Fibroblast of the conjunctiva (primary cell): ENCODE data around the gene ARID1A.

Source experiments
- DNase-seq: peaks from one replicate; pipeline ENCODE4 v3.0.0-alpha.2; 2010; ENCODE audit warnings: low read depth

ARID1A gene

DNA sequence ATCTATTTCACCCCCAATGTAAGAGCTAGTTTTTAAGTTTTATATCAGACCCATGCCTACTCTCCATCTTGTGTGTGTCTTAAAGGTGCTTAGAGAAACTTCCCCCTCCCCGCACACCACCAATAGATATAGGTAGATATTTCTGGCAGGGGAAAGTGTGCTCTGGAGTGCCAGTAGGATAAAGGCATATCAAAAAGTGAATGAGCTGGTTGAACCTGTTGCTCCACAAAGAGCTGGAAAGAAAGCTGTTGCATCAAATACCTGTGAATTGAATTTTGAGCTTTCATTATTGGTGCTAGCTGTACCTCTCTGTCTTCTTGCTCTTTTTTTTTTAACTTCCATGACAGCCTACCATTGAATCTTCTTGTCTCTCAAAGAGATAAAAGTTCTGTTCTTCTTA, 32.8 kb downstream of the ARID1A start:
- no peak for DNase-seq

DNA sequence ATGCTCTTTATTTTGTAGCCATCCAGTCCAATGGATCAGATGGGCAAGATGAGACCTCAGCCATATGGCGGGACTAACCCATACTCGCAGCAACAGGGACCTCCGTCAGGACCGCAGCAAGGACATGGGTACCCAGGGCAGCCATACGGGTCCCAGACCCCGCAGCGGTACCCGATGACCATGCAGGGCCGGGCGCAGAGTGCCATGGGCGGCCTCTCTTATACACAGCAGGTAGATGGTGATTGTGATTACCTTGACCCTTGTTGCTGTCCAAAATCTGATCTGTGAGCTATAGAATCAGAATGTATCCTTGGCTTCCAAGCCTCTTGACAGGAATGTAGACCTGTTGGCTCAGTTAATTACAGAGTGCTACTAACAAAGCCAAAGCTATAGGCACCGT, 33.8 kb downstream of the ARID1A start:
- DNase-seq, result no peak

DNA sequence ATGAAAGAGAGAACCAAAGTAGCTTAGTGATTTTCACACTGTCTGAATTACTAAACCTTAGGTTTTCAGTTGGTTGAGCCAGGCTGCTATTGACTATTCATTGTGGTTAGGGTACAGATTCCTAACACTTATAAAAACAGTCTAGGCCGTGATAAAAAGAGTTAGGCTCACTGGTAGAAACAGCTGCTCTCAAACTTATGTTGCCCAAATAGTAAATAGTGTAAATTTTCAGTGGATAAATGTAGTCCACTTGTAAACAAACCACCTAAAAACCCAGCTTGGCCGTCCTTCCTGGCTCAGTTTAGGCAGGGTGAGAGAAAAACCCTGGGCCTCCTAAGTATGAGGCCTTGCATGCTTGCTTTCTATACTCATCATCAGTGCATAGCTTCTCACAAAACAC, 34.9 kb downstream of the ARID1A start:
- no peak for DNase-seq

DNA sequence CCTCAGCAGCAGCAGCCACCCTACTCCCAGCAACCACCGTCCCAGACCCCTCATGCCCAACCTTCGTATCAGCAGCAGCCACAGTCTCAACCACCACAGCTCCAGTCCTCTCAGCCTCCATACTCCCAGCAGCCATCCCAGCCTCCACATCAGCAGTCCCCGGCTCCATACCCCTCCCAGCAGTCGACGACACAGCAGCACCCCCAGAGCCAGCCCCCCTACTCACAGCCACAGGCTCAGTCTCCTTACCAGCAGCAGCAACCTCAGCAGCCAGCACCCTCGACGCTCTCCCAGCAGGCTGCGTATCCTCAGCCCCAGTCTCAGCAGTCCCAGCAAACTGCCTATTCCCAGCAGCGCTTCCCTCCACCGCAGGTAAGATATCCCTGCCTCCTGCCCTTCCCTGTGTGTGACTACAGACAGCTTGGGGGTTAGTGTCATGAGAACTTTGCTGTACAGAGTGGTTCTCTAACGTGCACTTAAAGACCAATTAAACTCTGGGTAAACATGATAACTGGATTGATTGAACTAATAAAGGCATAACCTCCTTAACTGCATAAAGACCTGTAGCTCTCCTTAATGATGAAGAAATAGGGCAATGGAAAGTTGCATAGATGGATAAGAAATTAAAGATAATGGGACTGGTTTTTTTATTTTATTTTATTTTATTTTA, 35.6 kb downstream of the ARID1A start:
- no peak for DNase-seq

DNA sequence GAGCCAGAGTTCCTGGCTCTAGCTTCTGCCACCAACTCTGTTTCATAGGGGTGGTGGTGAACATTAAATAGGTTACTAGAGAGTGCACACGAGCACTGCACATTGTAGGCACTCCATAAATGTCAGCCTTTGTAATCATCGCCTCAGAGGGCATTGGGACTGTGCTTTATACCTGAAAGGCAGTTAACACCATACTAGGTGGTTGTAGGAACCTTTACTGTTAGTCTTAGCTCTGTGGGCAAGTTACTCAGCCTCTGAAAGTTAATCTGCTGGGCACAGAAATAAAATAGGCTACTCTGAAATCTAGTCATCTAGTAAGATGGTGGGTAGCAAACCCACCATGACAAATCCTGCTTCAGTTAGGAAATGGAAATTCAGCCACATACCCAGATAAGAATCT, 37.6 kb downstream of the ARID1A start:
- DNase-seq, result no peak

DNA sequence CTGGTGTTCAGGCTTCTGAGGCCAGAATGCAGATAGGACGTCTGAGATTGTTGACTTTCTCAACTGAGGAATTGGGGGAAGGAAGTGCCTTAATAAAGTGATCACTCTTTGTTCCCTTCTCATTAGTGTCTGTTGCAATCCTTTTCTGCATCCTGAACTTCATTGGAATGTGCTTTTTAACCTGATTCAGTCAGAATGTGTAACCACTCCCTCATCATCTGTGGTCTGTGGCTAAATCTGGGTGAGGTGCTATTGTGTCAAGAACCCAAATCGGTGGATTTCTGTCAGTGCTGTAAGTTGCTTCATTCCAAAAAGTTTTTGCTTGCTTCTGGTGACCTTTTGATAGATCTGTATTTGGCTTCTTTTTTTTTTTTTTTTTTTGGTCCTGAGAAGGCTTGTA, 38.2 kb downstream of the ARID1A start:
- DNase-seq, result no peak

DNA sequence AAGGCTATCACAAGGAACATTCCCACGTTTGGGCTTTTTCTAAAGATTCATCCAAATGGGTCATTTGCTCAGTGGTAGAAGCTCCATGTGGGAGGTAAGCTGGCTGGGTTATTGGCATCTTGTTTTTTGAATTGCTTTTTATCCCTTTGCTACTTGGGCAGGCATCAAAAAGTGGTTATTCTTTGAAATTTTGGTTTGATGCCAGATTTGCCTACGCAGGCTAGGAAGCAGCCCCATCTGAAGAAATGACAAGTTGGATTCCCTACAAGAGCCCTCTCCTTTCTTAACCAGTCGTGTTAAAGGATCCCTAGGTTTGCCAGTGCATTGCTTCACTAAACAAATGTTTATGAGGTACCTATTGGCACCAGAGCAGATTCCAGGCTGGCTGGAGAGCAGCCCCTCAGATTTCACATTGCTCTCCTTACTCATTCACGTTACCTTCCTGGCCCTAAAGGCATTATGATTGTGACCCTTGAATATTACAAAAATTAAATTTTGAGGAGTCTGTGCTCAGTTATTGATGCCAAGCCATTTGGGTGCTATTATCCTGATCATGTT, 38.8 kb downstream of the ARID1A start:
- no peak for DNase-seq

DNA sequence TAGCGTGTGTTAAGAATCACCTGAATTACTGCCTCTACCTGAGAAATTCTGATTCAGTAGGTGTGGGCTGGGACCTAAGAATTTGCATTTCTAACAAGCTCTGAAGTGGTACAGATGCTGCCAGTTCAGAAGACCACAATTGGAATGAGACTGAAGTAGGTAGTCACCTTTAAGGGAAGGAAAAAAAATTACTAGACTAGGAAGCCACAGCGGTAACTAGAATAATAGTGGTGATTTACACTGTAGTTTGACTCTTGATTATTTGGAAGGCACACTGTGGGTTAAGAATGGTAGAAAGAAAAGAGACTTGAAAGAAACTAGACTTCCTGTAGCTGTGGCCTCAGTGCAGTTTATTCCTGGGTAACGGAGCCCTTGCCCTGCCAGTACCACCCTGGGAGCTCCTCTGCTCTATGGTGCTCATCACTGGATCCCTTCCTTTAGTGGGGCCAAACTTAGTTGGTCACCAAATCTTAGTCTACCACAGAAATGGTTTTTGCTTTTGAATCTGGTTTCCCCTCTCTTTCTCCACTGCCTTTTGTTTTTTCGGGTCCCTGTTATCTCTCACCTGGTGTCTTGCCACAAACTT, 43.6 kb downstream of the ARID1A start:
- no peak for DNase-seq

DNA sequence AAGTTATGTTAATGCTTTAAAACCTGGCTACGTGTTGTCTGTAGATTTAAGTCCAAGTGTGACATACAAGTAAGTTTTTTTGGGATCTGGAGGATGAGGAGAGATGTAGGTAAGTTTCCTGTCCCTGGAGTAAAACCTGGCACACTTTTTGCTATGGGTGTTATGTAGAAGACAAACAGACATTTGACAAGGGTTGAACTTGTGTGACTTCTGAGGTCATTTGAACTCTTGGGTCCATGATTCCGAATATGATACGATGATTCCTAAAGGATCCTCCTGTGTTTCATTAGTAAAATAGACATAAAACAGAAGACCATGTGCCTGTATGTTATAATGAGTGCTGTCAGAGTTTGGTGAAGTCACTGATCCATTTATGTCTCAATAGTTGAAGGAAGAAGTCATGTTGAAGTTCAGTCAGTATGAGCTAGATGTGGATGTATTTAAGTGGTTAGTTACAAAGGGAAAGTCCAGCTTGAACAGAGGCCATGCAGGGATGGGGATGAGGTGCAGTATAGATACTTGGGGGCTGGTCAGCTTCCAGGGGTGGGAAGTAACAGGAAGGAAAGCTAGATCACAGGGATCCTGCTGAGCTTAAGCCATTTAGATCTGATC, 44.3 kb downstream of the ARID1A start:
- DNase-seq, result no peak

DNA sequence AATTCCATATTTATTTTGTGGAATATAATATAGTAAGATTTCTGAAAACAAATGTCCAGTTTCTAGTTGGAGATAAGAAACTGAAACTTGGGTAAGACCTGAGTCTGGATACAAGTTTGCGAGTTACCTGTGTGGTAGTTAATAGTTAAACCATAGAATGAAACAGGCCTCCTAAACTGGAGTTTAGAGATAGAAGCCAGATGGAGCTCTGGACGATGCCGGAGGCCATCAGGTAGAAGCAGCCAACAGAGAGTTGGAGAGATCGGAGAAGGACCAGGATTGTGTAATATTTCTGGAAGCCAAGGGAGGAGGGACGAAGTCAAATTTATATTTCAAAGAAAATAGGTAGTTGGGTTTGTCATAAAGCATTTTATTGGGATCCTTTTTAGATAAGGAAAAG, 45.1 kb downstream of the ARID1A start:
- no peak for DNase-seq

DNA sequence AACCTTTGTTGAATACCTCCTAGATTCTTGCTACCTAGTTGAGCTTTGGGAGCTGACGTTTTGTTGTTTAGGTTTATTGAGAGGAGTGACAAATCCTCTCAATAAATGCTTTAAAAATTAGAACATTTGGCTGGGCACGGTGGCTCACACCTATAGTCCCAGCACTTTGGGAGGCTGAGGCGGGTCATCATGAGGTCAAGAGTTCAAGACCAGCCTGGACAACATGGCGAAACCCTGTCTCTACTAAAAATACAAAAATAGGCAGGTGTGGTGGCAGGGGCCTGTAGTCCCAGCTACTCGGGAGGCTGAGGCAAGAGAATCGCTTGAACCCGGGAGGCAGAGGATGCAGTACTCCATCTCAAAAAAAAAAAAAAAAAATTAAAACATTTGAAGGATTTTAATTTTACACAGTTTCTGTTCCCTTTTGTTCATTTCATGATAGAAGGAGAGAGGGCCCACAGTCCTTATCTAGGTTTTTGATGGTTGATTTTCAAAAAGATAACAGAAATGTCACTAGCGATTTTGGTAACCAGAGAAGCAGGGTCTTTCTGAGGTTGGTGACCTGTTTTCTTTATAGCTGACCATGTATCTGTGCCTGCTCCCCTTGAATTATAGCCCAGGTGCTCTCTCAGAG, 47.7 kb downstream of the ARID1A start:
- no peak for DNase-seq

DNA sequence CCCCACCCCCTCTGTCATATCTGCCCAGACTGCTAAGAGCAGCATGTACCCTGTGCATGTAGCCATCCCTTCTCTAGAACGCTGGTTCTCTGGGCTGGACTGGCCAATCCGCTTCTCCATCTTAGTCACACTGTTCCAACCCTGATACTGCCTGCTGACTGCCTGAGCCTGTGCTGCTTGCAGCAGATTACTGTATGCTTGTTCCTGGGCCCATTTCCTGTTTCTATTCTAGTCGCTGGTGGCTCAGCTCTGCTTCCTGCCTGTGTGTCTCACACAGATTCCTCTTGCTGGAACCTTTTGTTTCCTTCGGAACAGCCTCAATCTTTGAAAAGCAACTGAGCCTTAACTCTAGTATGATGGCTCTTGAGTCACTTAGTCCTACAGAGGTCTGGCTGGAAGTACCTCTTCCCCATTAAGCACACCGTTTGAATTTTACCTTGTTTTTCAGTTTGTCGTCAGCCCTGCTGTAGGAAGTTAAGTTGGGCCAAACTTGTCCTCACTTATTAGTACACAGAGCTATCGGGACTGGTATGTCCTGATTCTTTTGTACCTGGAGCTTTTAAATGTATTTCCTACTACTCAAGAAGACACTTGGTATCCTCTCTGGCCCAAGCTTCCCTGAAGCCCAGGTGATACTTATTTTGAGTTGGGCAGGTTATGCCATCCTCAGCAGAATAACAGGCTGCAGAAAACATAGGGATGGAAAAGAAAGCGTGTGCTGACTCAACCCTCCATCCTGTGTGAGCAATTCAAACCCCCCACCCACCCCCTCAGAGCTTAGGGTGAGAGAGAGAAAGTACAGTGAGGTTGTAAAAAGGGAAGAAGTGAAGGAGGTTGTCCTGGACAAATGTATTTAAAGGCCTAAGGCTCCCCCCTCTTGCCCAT, 48.5 kb downstream of the ARID1A start:
- peak; percentile 57 for DNase-seq

DNA sequence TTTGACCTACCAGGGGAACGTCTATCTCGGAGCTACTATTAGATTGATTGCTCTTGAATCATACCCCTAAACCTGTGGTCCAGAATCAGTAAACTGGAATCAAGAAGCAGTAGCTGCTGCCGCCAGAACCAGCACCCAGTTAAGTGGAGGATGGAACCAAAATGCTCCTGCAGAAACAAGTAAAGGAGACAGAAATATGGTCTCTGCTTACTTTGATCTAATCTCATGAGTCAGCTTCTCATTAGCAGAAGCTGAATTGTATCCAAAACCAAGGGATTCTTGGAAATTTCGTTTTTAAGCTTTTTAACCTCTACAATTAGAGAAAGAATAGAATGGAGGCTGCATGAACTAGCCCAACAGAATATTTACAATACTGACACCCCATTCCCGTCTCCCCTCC, 49.4 kb downstream of the ARID1A start:
- no peak for DNase-seq

DNA sequence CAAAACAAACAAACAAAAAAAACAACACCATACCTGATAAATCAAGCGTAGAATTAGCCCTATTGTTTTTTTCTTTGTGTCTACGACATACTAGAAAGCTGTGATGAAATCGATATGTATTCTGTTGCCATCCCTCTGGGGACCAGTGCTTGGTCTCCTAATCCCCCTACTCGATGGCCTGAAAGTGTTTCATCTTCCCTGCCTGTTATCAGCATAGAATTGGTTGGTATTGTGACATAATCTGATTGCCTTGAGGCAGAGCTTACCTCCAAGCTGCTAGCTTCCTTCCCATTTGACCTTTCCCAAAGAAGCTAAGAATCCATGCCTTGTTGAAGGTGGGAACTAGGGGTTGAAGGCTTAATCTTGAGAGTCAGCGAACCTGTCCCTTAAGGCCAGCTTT, 51.2 kb downstream of the ARID1A start:
- no peak for DNase-seq

DNA sequence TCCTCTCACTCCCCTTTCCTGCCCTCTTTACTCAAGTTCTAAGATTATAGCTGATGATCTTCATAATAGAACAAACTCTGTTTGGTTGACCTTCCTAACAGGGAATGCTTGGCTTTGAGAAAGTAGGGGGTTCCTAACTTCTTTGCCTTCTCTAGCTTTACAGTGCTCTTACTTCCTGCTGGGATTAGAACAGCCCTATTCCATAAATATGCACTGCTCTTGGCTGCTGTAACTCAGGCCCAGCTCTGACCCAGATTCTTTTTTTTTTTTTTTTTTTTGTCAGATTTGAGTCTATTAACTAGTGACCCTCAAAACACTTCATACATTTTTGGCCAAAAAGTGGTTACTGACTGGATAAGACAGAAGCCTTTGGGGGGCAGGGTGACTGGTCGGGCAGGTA, 52.5 kb downstream of the ARID1A start:
- no peak for DNase-seq

DNA sequence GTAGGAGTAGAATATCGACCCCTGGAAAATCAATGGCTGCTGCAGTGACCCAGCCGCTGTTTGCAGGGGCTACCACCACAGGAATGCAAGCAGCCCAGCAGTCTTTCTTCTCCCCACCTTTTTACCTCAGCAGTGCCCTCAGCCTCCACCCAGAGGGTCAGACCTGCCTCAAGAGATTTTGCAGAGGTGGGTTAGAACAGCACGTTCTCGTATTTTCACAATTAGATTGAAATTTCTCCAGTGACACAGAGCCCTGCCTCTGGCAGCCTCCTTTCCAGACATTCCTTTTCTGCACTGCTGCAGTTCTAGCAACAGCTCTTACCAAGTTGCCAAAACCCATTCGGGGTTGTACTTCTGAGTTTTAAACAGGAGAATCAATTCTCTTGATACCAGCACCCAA, 53.6 kb downstream of the ARID1A start:
- DNase-seq, result no peak

DNA sequence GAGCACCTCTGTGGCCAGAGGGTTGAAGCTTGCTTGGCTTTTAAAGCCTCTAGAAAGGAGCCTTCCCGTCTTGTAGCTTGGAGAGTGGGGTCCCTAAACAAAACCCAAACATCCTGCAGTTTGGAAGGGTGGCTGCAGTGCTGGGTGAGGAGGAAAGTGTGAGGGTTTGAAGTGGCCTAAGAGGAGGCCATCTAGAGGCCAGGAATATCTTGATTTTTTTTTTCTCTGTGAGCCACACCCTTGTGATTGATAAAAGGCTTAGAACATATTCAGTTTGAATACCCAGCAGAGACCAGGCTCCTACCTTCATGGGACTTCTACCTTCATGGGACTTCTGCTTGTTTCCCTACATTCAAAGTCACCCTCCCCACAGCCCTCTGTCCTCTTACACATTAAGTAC, 54.6 kb downstream of the ARID1A start:
- no peak for DNase-seq

DNA sequence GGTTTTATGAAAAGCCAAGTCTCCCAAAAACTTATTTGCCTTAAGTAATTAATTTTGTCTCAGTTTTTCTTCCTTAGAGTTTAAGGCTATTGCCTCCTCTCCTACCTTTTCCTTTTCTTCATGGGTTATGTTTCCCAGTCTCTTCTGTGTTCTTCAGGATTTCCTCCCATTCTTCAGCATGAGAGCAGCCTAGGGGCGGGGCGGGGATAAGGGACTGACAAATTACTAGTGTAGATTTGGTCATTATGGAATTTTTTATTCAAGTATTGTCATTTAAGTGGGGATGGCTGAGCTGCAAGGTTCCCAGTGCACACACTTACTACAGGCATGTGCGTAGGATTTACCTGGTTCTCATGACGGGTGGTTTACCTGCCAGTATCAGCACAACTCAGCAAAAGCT, 56.7 kb downstream of the ARID1A start:
- DNase-seq, result no peak

DNA sequence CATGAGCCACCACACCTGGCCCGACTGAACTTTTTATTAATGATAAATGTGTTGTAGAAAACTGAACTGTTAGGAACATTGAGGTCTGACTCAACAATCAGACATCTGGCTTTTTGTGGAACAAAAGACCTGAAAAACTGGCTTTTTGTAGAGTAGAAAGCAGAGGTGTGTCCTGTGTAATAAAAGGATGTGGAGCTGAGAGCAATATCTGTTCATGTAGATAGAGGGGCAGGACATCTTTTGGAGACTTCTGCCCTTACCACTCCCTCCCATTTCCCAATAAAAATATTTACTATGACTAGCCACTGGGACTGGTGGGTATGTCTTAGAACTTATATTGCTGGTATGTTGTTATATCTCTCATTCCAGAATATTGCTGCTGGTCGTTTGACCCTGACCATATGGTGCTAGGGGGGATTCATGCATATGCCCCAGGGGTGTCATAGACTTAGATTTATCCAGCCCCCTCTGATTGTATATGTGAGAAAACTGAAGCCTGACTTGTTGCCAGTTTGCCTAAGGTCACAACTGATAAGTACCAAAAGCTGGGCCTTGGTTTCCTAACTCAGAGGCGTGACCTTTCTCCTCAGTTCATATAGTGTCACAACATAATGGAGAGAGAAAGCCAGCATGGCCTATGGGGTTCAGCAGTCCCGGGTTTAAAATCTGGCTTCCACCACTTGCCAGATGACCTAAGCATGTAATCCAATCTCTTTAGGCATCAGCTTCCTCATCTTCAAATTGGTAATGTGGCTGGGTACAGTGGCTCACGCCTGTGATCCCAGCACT, 58.5 kb downstream of the ARID1A start:
- DNase-seq, result no peak

DNA sequence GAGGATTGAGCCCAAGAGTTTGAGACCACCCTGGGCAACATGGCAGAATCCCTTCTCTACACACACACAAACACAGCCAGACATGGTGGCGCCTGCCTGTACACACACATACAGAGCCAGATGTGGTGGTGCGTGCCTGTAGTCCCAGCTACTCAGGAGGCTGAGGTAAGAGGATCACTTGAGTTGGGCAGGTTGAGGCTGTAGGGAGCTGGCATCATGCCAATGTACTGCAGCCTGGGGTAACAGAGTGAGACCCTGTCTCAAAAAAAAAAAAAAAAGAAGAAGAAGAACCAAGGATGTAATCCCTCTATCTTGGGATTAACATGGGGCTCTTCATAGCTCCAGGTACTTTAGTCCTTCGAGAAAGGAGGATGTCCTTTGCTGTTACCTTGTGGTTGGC, 62.5 kb downstream of the ARID1A start:
- no peak for DNase-seq

DNA sequence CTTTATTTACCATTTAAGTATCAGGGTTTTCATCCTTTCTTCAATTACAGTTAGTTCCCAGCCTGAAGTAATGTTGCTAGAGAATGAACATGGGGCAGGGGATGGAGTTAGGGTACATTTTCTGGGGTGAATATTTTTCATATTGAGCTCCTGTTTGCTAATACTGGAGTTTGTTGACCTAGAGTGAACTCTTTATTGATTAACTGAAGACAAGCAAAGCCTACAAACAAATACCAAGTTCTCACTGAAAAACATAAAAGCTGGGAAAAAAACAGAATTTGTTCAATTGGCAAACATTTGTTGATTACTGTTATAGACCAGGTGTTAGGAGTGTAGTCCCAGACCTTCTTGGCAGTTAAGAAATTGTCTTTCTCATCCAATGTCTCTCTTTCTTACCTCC, 63.7 kb downstream of the ARID1A start:
- no peak for DNase-seq
